Measurements from ENCODE around the gene CYBB. TPM values are rescaled to one million over a fixed set of nuclear protein-coding genes. Genes with fewer than 3 reads are reported as not detected.

CYBB gene
- total RNA-seq, 2 donors from 2014 or later: 38.7 to 39.9 TPM

DNA sequence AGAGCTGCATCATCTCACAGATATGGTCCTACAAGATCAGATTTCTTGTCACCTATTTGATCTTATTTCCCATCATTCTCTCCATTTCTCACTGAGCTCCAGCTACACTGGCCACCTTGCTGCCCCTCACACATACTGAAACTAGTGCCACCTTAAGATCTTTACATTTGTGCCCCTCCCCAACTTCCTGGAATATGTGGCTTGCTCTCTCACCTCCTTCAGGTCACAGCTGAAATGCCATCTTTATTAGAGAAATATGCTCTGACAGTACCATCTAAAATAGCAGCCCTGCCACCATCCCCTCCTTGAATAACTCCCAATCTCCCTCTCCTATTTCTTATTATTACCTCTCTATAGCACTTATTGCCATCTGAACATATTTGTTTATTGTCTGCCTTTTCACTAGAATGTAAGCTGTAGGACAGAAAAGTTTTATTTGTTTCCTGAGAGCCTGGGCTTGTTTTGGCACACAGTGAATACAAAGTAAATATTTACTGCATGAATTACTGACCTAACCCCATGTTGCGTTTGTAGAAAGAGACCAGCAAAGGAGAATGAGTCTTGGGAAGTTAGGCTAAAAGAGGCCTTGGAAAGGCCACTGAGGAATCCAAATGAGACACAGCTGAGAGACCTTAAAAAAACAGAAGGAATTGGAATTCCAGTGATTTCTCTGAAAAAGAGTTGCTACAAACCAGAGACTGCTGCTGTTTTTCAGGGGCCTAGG lies 44.8 kb downstream of the CYBB start:
- no peak overlapping the region for H3K27ac ChIP-seq
- ATAC-seq (ENCODE audit: insufficient number of reproducible peaks, low FRiP score, low read depth) (no peak), DNase-seq (ENCODE audit: low spot score) (no peak)
- TF ChIP-seq, protein P1, sequence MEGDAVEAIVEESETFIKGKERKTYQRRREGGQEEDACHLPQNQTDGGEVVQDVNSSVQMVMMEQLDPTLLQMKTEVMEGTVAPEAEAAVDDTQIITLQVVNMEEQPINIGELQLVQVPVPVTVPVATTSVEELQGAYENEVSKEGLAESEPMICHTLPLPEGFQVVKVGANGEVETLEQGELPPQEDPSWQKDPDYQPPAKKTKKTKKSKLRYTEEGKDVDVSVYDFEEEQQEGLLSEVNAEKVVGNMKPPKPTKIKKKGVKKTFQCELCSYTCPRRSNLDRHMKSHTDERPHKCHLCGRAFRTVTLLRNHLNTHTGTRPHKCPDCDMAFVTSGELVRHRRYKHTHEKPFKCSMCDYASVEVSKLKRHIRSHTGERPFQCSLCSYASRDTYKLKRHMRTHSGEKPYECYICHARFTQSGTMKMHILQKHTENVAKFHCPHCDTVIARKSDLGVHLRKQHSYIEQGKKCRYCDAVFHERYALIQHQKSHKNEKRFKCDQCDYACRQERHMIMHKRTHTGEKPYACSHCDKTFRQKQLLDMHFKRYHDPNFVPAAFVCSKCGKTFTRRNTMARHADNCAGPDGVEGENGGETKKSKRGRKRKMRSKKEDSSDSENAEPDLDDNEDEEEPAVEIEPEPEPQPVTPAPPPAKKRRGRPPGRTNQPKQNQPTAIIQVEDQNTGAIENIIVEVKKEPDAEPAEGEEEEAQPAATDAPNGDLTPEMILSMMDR (IDR thresholded peaks at IDR 0.05): no peak
- H3K27me3 ChIP-seq (replicated peaks; ENCODE audit: insufficient read depth): no peaks in the 10 kb centered on the region
- no peaks in the 10 kb centered on the region for H3K9me3 ChIP-seq
- no peaks in the 10 kb centered on the region for H3K4me1 ChIP-seq (ENCODE audit: control insufficient read depth in 1 of 2, low read depth in 2 of 2)
- H3K36me3 ChIP-seq: no peaks in the 10 kb centered on the region
- H3K4me3 ChIP-seq: no peak overlapping the region

- no peak for ATAC-seq (ENCODE audit: insufficient number of reproducible peaks, low FRiP score, low read depth)
- Histone ChIP-seq H3K4me3 (no peak overlapping the region), H3K36me3 (no peaks in the 10 kb centered on the region), H3K27ac (no peak overlapping the region), H3K4me1 (ENCODE audit: control insufficient read depth in 1 of 2, low read depth in 2 of 2) (no peaks in the 10 kb centered on the region), H3K9me3 (no peaks in the 10 kb centered on the region), H3K27me3 (replicated peaks; ENCODE audit: insufficient read depth) (no peaks in the 10 kb centered on the region)
- TF ChIP-seq, protein P1 (IDR thresholded peaks at IDR 0.05): peak; percentile 81
- no peak for DNase-seq (ENCODE audit: low spot score)
Observed at GRCh38 chrX:37825215-37825842, 45.5 kb downstream of the CYBB start.

GRCh38 chrX:37829721-37830120 lies 49.9 kb downstream of the CYBB start:
- H3K27me3 ChIP-seq (replicated peaks; ENCODE audit: insufficient read depth): no peaks in the 10 kb centered on the region
- no peaks in the 10 kb centered on the region for H3K36me3 ChIP-seq
- DNase-seq (ENCODE audit: low spot score) (no peak), ATAC-seq (ENCODE audit: insufficient number of reproducible peaks, low FRiP score, low read depth) (no peak)
- H3K4me3 ChIP-seq: no peak overlapping the region
- TF ChIP-seq, protein P1 (IDR thresholded peaks at IDR 0.05): no peak
- no peaks in the 10 kb centered on the region for H3K9me3 ChIP-seq
- H3K4me1 ChIP-seq (ENCODE audit: control insufficient read depth in 1 of 2, low read depth in 2 of 2): no peaks in the 10 kb centered on the region
- no peak overlapping the region for H3K27ac ChIP-seq

DNA sequence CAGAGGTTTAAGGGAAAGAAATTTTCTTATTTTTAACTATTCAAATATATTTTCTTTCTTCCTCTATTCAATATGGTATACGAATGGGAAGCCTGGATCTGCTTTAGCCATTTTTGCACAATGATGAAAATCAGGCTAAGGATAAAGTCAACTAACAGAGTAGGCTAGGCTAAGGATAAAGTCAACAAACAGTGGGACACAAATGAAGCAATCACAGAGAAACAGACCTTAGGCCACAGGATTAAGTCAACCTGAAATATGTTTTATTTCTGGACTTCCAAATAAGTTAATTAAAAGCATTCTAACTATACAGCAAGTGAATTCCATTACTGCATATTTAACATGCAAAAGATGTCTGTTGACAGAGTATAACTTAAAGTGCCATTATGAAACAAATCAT lies 50.5 kb downstream of the CYBB start:
- no peak overlapping the region for H3K27ac ChIP-seq
- no peaks in the 10 kb centered on the region for H3K9me3 ChIP-seq
- no peaks in the 10 kb centered on the region for H3K36me3 ChIP-seq
- H3K4me1 ChIP-seq (ENCODE audit: control insufficient read depth in 1 of 2, low read depth in 2 of 2): no peaks in the 10 kb centered on the region
- ATAC-seq (ENCODE audit: insufficient number of reproducible peaks, low FRiP score, low read depth): no peak
- no peak overlapping the region for H3K4me3 ChIP-seq
- no peaks in the 10 kb centered on the region for H3K27me3 ChIP-seq (replicated peaks; ENCODE audit: insufficient read depth)
- TF ChIP-seq, protein P1 (IDR thresholded peaks at IDR 0.05): no peak
- no peak for DNase-seq (ENCODE audit: low spot score)

DNA sequence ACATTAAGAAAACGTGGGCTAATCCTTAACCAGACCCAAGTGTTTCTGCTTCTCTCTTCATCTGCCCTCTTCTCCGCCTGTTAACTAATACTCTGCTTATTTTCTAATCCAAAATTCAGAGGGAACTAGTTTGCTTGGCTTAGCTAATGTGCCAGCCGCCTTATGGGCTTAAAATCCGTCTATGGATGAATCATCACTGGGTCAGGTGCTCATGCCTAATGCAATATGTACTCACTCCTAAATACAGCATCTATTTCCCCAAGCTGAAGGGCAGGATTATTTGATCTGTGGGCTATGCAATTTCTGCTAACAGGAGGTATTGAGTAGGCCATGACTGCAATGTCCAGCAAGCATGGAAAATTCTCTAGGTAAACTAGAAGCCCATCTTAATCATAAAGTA lies 55.1 kb downstream of the CYBB start:
- ATAC-seq (ENCODE audit: insufficient number of reproducible peaks, low FRiP score, low read depth): no peak
- no peak overlapping the region for H3K27ac ChIP-seq
- H3K27me3 ChIP-seq (replicated peaks; ENCODE audit: insufficient read depth): no peaks in the 10 kb centered on the region

More for the DNA sequence above, 55.1 kb downstream of the CYBB start:
- H3K4me3 ChIP-seq: no peak overlapping the region
- TF ChIP-seq, protein P1 (IDR thresholded peaks at IDR 0.05): no peak
- no peaks in the 10 kb centered on the region for H3K36me3 ChIP-seq
- no peaks in the 10 kb centered on the region for H3K4me1 ChIP-seq (ENCODE audit: control insufficient read depth in 1 of 2, low read depth in 2 of 2)
- H3K9me3 ChIP-seq: no peaks in the 10 kb centered on the region
- no peak for DNase-seq (ENCODE audit: low spot score)

All from thoracic aorta (tissue), 2 donors.